Neural cell (in vitro differentiated cells): ENCODE results near the gene IFIH1. TPM values are rescaled to one million over a fixed set of nuclear protein-coding genes. Genes with fewer than 3 reads are reported as not detected.

Experiments
- H2AFZ ChIP-seq: fragments of 200-600, 300-800 bp; sonication (generic), shearing (Covaris generic); 2 replicates; pipeline ENCODE4 v1.6.0; 2014; ENCODE audit warnings: low read depth, mild to moderate bottlenecking, antibody characterized with exemption, low read length, moderate library complexity
- H3F3A ChIP-seq: fragments of 200-600 bp; shearing (Covaris generic); 2 replicates; pipeline ENCODE4 v1.6.1; 2016; ENCODE audit warnings: mild to moderate bottlenecking, moderate library complexity, mixed read lengths, antibody characterized with exemption, low read length; ENCODE audit not compliant: insufficient read depth, poor library complexity, severe bottlenecking
- H3K27ac ChIP-seq: fragments of 200-600, 300-800 bp; sonication (generic), shearing (Covaris generic); 2 replicates; pipeline ENCODE4 v1.5.1; 2014; ENCODE audit warnings: mild to moderate bottlenecking, low read length, moderate library complexity
- H3K27me3 ChIP-seq: fragments of 300-800, 200-600 bp; sonication (generic), shearing (Covaris generic); 2 replicates; pipeline ENCODE4 v1.6.0; 2014; ENCODE audit warnings: mild to moderate bottlenecking, low read depth, low read length, moderate library complexity; ENCODE audit not compliant: insufficient read depth
- H3K36me3 ChIP-seq: fragments of 300-800, 200-600 bp; sonication (generic), shearing (Covaris generic); 2 replicates; pipeline ENCODE4 v1.5.1; 2014; ENCODE audit warnings: mild to moderate bottlenecking, antibody characterized with exemption, low read length, moderate library complexity; ENCODE audit not compliant: insufficient read depth
- H3K4me2 ChIP-seq: fragments of 300-800, 200-600 bp; sonication (generic), shearing (Covaris generic); 2 replicates; pipeline ENCODE4 v1.6.0; 2014; ENCODE audit warnings: mild to moderate bottlenecking, low read length
- H3K4me3 ChIP-seq: fragments of 300-800, 200-600 bp; sonication (generic), shearing (Covaris generic); 2 replicates; pipeline ENCODE4 v1.5.1; 2014; ENCODE audit warnings: mild to moderate bottlenecking, low read length, moderate library complexity
- H3K79me2 ChIP-seq: fragments of 200-600 bp; shearing (Covaris generic); replicated peaks from 2 replicates; pipeline ENCODE4 v1.6.0; 2014; ENCODE audit warnings: mild to moderate bottlenecking, low read length, moderate library complexity; ENCODE audit not compliant: insufficient read depth
- H3K9ac ChIP-seq: fragments of 300-800, 200-600 bp; sonication (generic), shearing (Covaris generic); 2 replicates; pipeline ENCODE4 v1.6.1; 2016; ENCODE audit warnings: mild to moderate bottlenecking, low read length, mixed read lengths
- H3K9me2 ChIP-seq: fragments of 200-600 bp; shearing (Covaris generic); 2 replicates; pipeline ENCODE4 v1.6.1; 2016; ENCODE audit warnings: mild to moderate bottlenecking, low read length, mixed read lengths; ENCODE audit not compliant: insufficient read depth
- H3K9me3 ChIP-seq: fragments of 200-600, 300-800 bp; sonication (generic), shearing (Covaris generic); 2 replicates; pipeline ENCODE4 v1.6.1; 2016; ENCODE audit warnings: mild to moderate bottlenecking, mixed run types, low read length, moderate library complexity, mixed read lengths
- H4K20me1 ChIP-seq: fragments of 200-600 bp; shearing (Covaris generic); 2 replicates; pipeline ENCODE4 v1.6.1; 2016; ENCODE audit warnings: mild to moderate bottlenecking, mixed run types; ENCODE audit not compliant: insufficient read depth
- CTCF ChIP-seq: fragments of 450-650 bp; IDR thresholded peaks from 2 replicates; pipeline ENCODE4 v1.5.1; 2014; ENCODE audit warnings: antibody characterized with exemption, mild to moderate bottlenecking, moderate library complexity; ENCODE audit not compliant: poor library complexity, severe bottlenecking
- EP300 ChIP-seq: fragments of 450-650 bp; conservative IDR thresholded peaks from 2 replicates; pipeline ENCODE4 v1.6.1; 2014; ENCODE audit warnings: antibody characterized with exemption, mild to moderate bottlenecking, moderate library complexity; ENCODE audit not compliant: poor library complexity, severe bottlenecking
- EZH2 ChIP-seq: fragments of 200-600, 300-800 bp; shearing (Covaris generic), sonication (generic); IDR thresholded peaks from 2 replicates; pipeline ENCODE4 v1.6.1; 2014; ENCODE audit warnings: antibody characterized with exemption, low read length, borderline replicate concordance, mild to moderate bottlenecking; ENCODE audit not compliant: insufficient read depth, poor library complexity, severe bottlenecking
- MXI1 ChIP-seq: fragments of 450-650 bp; conservative IDR thresholded peaks from 2 replicates; pipeline ENCODE4 v1.6.1; 2014; ENCODE audit warnings: antibody characterized with exemption, mild to moderate bottlenecking; ENCODE audit not compliant: poor library complexity, severe bottlenecking
- POLR2AphosphoS5 ChIP-seq: IDR thresholded peaks from 2 replicates; pipeline ENCODE4 v1.6.1; 2012
- RAD21 ChIP-seq: fragments of 450-650 bp; conservative IDR thresholded peaks from 2 replicates; pipeline ENCODE4 v1.6.1; 2014; ENCODE audit warnings: antibody characterized with exemption, mild to moderate bottlenecking, moderate library complexity
- REST ChIP-seq: IDR thresholded peaks from 2 replicates; pipeline ENCODE4 v1.6.1; 2012; ENCODE audit warnings: borderline replicate concordance
- SMC3 ChIP-seq: fragments of 450-650 bp; conservative IDR thresholded peaks from 2 replicates; pipeline ENCODE4 v1.6.1; 2014; ENCODE audit warnings: antibody characterized with exemption, mild to moderate bottlenecking, moderate library complexity; ENCODE audit not compliant: poor library complexity
- TAF1 ChIP-seq: IDR thresholded peaks from 2 replicates; pipeline ENCODE4 v1.6.1; 2012; ENCODE audit warnings: low read depth
- polyA plus RNA-seq: library from polyadenylated mRNA; depleted of rRNA; stranded (reverse); fragments of >200 nt; gene quantifications from 2 replicates; pipeline ENCODE4 v1.2.3, GENCODE V29; 2014

The IFIH1 gene
- polyA plus RNA-seq, 1 donor from 2014 or later, result not detected

GRCh38 chr2:162265666-162266459 lies 52.6 kb downstream of the IFIH1 start:
- Histone ChIP-seq H3K79me2 (no peaks in the 10 kb centered on the region), H3K9me3 (no peaks in the 10 kb centered on the region), H3K27me3 (no peaks in the 10 kb centered on the region), H3K9ac (no peak overlapping the region), H3K27ac (no peak overlapping the region), H3F3A (no peaks in the 10 kb centered on the region), H2AFZ (no peak overlapping the region), H3K9me2 (no peaks in the 10 kb centered on the region), H3K4me3 (no peak overlapping the region), H4K20me1 (no peaks in the 10 kb centered on the region), H3K36me3 (no peaks in the 10 kb centered on the region), H3K4me2 (no peak overlapping the region)
- TF ChIP-seq RAD21, result no peak
- no peak for TF ChIP-seq REST
- TF ChIP-seq CTCF, result no peak

- TF ChIP-seq POLR2AphosphoS5, result no peak
- no peak for TF ChIP-seq TAF1
- TF ChIP-seq SMC3, result no peak
- no peak for TF ChIP-seq EP300
- TF ChIP-seq RAD21, result no peak
- no peak for TF ChIP-seq EZH2
- no peak for TF ChIP-seq REST
- no peak for TF ChIP-seq CTCF
- no peak for TF ChIP-seq MXI1
- H3K9ac ChIP-seq, result no peak overlapping the region
- no peaks in the 10 kb centered on the region for H3K27me3 ChIP-seq
- no peaks in the 10 kb centered on the region for H3K9me2 ChIP-seq
- H2AFZ ChIP-seq, result no peak overlapping the region
- no peaks in the 10 kb centered on the region for H3K79me2 ChIP-seq
- H4K20me1 ChIP-seq, result no peaks in the 10 kb centered on the region
- H3K9me3 ChIP-seq, result no peaks in the 10 kb centered on the region
- H3F3A ChIP-seq, result no peaks in the 10 kb centered on the region
- no peaks in the 10 kb centered on the region for H3K36me3 ChIP-seq
- H3K4me3 ChIP-seq, result no peak overlapping the region
- no peak overlapping the region for H3K27ac ChIP-seq
- H3K4me2 ChIP-seq, result no peak overlapping the region
Measured at GRCh38 chr2:162261032-162261945, 57.2 kb downstream of the IFIH1 start.
